GM12872 (cell line): ENCODE data around the gene PALMD.

Experiments
- TF ChIP-seq, protein P1 (sequence below): IDR thresholded peaks from 3 replicates; pipeline ENCODE4 v1.5.1; 2011; ENCODE audit warnings: low read depth, mild to moderate bottlenecking, low read length, moderate library complexity; ENCODE audit not compliant: insufficient read depth

The PALMD gene, protein sequence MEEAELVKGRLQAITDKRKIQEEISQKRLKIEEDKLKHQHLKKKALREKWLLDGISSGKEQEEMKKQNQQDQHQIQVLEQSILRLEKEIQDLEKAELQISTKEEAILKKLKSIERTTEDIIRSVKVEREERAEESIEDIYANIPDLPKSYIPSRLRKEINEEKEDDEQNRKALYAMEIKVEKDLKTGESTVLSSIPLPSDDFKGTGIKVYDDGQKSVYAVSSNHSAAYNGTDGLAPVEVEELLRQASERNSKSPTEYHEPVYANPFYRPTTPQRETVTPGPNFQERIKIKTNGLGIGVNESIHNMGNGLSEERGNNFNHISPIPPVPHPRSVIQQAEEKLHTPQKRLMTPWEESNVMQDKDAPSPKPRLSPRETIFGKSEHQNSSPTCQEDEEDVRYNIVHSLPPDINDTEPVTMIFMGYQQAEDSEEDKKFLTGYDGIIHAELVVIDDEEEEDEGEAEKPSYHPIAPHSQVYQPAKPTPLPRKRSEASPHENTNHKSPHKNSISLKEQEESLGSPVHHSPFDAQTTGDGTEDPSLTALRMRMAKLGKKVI

GRCh38 chr1:99645699-99646531 lies at the start of gene PALMD:
Gene PALMD, plus strand, starts transcription at chr1:99646113. Its CDS starts 205 bp downstream, at chr1:99646318.
- TF ChIP-seq, protein P1, sequence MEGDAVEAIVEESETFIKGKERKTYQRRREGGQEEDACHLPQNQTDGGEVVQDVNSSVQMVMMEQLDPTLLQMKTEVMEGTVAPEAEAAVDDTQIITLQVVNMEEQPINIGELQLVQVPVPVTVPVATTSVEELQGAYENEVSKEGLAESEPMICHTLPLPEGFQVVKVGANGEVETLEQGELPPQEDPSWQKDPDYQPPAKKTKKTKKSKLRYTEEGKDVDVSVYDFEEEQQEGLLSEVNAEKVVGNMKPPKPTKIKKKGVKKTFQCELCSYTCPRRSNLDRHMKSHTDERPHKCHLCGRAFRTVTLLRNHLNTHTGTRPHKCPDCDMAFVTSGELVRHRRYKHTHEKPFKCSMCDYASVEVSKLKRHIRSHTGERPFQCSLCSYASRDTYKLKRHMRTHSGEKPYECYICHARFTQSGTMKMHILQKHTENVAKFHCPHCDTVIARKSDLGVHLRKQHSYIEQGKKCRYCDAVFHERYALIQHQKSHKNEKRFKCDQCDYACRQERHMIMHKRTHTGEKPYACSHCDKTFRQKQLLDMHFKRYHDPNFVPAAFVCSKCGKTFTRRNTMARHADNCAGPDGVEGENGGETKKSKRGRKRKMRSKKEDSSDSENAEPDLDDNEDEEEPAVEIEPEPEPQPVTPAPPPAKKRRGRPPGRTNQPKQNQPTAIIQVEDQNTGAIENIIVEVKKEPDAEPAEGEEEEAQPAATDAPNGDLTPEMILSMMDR: no peak

DNA sequence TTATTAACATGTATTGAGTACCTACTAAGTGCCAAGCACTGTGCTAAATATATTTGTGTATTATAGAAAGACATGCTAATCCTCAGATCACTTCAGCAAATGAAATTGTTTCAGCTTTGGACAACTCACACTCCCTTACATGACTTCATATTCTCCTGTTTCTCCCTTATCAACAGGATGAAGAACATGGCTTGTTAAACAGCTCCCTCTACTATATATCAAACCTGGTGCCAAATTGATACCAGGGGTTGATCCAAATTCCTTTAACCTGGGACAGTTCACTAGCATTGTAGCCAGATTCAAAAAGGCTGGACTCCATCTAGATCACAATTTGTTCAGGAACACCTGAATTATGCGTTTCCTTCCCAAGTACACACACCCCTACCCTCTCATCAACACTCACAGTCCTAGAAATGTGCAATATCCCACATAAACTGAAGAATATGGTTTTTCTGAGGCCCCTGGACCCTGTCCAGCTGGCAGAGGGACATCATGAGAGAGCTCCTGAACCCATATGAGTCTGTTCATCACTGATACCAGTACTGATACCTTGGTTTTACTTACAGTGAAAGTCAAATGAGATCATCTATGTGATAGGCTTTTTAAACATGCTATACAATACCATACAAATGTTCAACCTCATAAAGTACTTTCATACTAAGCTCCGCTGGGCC lies 47.0 kb upstream of the PALMD start:
- TF ChIP-seq, protein P1: no peak

GRCh38 chr1:99599678-99600175 lies 46.2 kb upstream of the PALMD start:
- TF ChIP-seq, protein P1: no peak

- TF ChIP-seq, protein P1: no peak
Observed at GRCh38 chr1:99600782-99601181, 45.1 kb upstream of the PALMD start.

DNA sequence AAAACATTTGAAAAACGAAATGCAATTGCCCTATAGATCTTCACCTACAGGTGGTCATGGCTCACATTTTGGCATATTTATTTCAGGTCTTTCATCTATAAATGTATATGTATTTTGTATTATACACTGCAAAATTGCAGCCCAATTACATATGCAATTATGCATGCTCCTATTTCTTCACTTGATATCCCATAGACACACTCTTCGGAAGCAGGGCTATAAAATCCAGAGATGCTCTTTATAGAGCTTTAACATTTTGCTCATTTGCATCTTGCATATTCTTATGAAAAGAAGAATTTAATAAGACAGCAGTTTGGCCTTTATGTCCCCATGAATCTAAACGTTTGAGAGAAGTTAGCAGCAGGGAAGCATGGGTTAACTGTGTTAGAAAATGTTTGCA lies 44.7 kb upstream of the PALMD start:
- TF ChIP-seq, protein P1: no peak

GRCh38 chr1:99601709-99602403 lies 44.1 kb upstream of the PALMD start:
- TF ChIP-seq, protein P1: no peak
